Hepatocyte (in vitro differentiated cells): ENCODE data around the gene GALNT17. TPM values are rescaled to one million over a fixed set of nuclear protein-coding genes. Genes with fewer than 3 reads are reported as not detected.

ENCODE experiments used
- DNase-seq: peaks from one replicate; pipeline ENCODE4 v3.0.0-alpha.2; 2016; ENCODE audit warnings: low spot score
- H2AFZ ChIP-seq: fragments of 200-600 bp; sonication (generic); 2 replicates; pipeline ENCODE4 v1.6.0; 2016; ENCODE audit warnings: antibody characterized with exemption, mild to moderate bottlenecking
- H3K27ac ChIP-seq: fragments of 200-600 bp; sonication (generic); 2 replicates; pipeline ENCODE4 v1.5.1; 2016; ENCODE audit warnings: mild to moderate bottlenecking
- H3K27me3 ChIP-seq: fragments of 200-600 bp; sonication (generic); 2 replicates; pipeline ENCODE4 v1.6.1; 2016
- H3K36me3 ChIP-seq: fragments of 200-600 bp; sonication (generic); replicated peaks from 2 replicates; pipeline ENCODE4 v1.5.1; 2016; ENCODE audit warnings: low read depth; ENCODE audit not compliant: insufficient read depth
- H3K4me1 ChIP-seq: fragments of 200-600 bp; sonication (generic); 2 replicates; pipeline ENCODE4 v1.5.1; 2016; ENCODE audit warnings: mild to moderate bottlenecking, moderate library complexity; ENCODE audit not compliant: insufficient read depth
- H3K4me2 ChIP-seq: fragments of 200-600 bp; sonication (generic); 2 replicates; pipeline ENCODE4 v1.6.0; 2016
- H3K4me3 ChIP-seq: fragments of 200-600 bp; sonication (generic); 2 replicates; pipeline ENCODE4 v1.5.1; 2016; ENCODE audit warnings: mild to moderate bottlenecking
- H3K79me2 ChIP-seq: fragments of 200-600 bp; sonication (generic); 2 replicates; pipeline ENCODE4 v1.6.0; 2017; ENCODE audit warnings: mild to moderate bottlenecking
- H3K9me2 ChIP-seq: fragments of 200-600 bp; sonication (generic); replicated peaks from 2 replicates; pipeline ENCODE4 v1.6.0; 2017; ENCODE audit warnings: mild to moderate bottlenecking; ENCODE audit not compliant: insufficient read depth
- H3K9me3 ChIP-seq: fragments of 200-600 bp; sonication (generic); 2 replicates; pipeline ENCODE4 v1.5.1; 2016; ENCODE audit warnings: low read depth, mild to moderate bottlenecking
- H4K20me1 ChIP-seq: fragments of 200-600 bp; sonication (generic); 2 replicates; pipeline ENCODE4 v1.6.0; 2016; ENCODE audit warnings: mild to moderate bottlenecking; ENCODE audit not compliant: insufficient read depth, poor library complexity, severe bottlenecking
- CTCF ChIP-seq: fragments of 200-600 bp; sonication (generic); IDR thresholded peaks from 2 replicates; pipeline ENCODE4 v1.5.1; 2016; ENCODE audit warnings: antibody characterized with exemption, mild to moderate bottlenecking; ENCODE audit not compliant: poor library complexity
- EZH2 ChIP-seq: fragments of 200-600 bp; sonication (generic); IDR thresholded peaks from 2 replicates; pipeline ENCODE4 v1.6.1; 2016; ENCODE audit warnings: antibody characterized with exemption, mild to moderate bottlenecking, borderline replicate concordance
- EZH2phosphoT487 ChIP-seq: fragments of 200-600 bp; sonication (generic); IDR thresholded peaks from one replicate; pipeline ENCODE4 v1.6.1; 2018; ENCODE audit warnings: antibody characterized with exemption, mild to moderate bottlenecking, low read depth, moderate library complexity; ENCODE audit not compliant: unreplicated experiment, severe bottlenecking
- WGBS: methylation state at CpG from one replicate; pipeline ENCODE4 v1.1.6; 2016; ENCODE audit warnings: low lambda C conversion rate; ENCODE audit errors: missing lambda C conversion rate; 5-methylcytosine and 5-hydroxymethylcytosine counted together
- polyA plus RNA-seq: library from polyadenylated mRNA; unstranded; fragments of >200 nt; fragmentation: Nextera tagmentation; extraction: Ambion mirVana; gene quantifications from 2 replicates; pipeline ENCODE4 v1.2.1, GENCODE V29; 2016
- total RNA-seq: library from RNA; depleted of rRNA; stranded (reverse); fragments of >200 nt; gene quantifications from 2 replicates; pipeline ENCODE4 v1.2.3, GENCODE V29; 2014

GALNT17 gene
- total and polyA plus RNA-seq, 2 experiments from 2014 or later, result 4.3 to 8.1 TPM

- peak; percentile 19 for DNase-seq
- H3K27ac ChIP-seq, result no peak overlapping the region
These were observed 551.2 kb downstream of the GALNT17 start for GRCh38 chr7:71682841-71683781.

GRCh38 chr7:71687286-71687685 is 555.3 kb downstream of the GALNT17 start:
- 91% methylated on average over 12 of the region's 12 CpGs for WGBS
- Histone ChIP-seq H3K9me3 (no peaks in the 10 kb centered on the region), H3K9me2 (no peaks in the 10 kb centered on the region), H4K20me1 (no peaks in the 10 kb centered on the region), H3K27me3 (no peaks in the 10 kb centered on the region), H3K4me2 (no peak overlapping the region), H3K79me2 (no peaks in the 10 kb centered on the region), H2AFZ (no peak overlapping the region), H3K4me1 (no peaks in the 10 kb centered on the region), H3K36me3 (no peaks in the 10 kb centered on the region), H3K27ac (no peak overlapping the region), H3K4me3 (no peak overlapping the region)
- no peak for TF ChIP-seq CTCF
- TF ChIP-seq EZH2, result no peak
- no peak for DNase-seq

More at GRCh38 chr7:71682841-71683781, 551.2 kb downstream of the GALNT17 start:
- Histone ChIP-seq H3K27me3 (no peaks in the 10 kb centered on the region), H2AFZ (peak overlapping the region; percentile 26), H3K4me2 (no peak overlapping the region), H3K9me2 (no peaks in the 10 kb centered on the region), H3K36me3 (no peaks in the 10 kb centered on the region), H4K20me1 (no peaks in the 10 kb centered on the region), H3K4me3 (no peak overlapping the region), H3K4me1 (no peaks in the 10 kb centered on the region), H3K79me2 (no peaks in the 10 kb centered on the region), H3K9me3 (no peaks in the 10 kb centered on the region)
- no peak for TF ChIP-seq EZH2
- TF ChIP-seq EZH2phosphoT487, result no peak
- no peak for TF ChIP-seq CTCF
- 48% methylated on average over 21 of the region's 21 CpGs for WGBS

GRCh38 chr7:71687831-71688599 is 556.1 kb downstream of the GALNT17 start:
- no peaks in the 10 kb centered on the region for H3K9me2 ChIP-seq
- no peak overlapping the region for H3K4me2 ChIP-seq
- H3K36me3 ChIP-seq, result no peaks in the 10 kb centered on the region
- H3K4me1 ChIP-seq, result no peaks in the 10 kb centered on the region
- H3K9me3 ChIP-seq, result no peaks in the 10 kb centered on the region
- no peak overlapping the region for H3K4me3 ChIP-seq
- 77% methylated on average over 11 of the region's 11 CpGs for WGBS
- no peak for TF ChIP-seq CTCF
- no peak for TF ChIP-seq EZH2
- no peak for TF ChIP-seq EZH2phosphoT487
- H2AFZ ChIP-seq, result no peak overlapping the region
- no peaks in the 10 kb centered on the region for H4K20me1 ChIP-seq
- H3K27ac ChIP-seq, result no peak overlapping the region
- no peak for DNase-seq
- H3K27me3 ChIP-seq, result no peaks in the 10 kb centered on the region
- H3K79me2 ChIP-seq, result no peaks in the 10 kb centered on the region
